Stomach smooth muscle (tissue), 2 donors: ENCODE results near the gene ARMC7.
"Not testable (repeated sequence)": the region's sequence is repeated elsewhere in the genome, so short reads cannot be mapped to it uniquely, and the experiment has no call there.

Source experiments
- H3K27ac ChIP-seq: one replicate; pipeline ENCODE4 v1.7.0; 2013; ENCODE audit warnings: mild to moderate bottlenecking, low read length, inconsistent platforms
- H3K27me3 ChIP-seq, 2 donors: one replicate each; pipeline ENCODE4 v1.7.0; 2013; ENCODE audit warnings: low read length in 2 of 2; ENCODE audit not compliant: insufficient read depth in 2 of 2, control insufficient read depth in 1 of 2
- H3K36me3 ChIP-seq, 2 donors: one replicate each; pipeline ENCODE4 v1.7.0; 2013; ENCODE audit warnings: low read length in 2 of 2; ENCODE audit not compliant: control insufficient read depth in 2 of 2, insufficient read depth in 2 of 2
- H3K4me1 ChIP-seq: one replicate; pipeline ENCODE4 v1.7.0; 2013; ENCODE audit warnings: low read length; ENCODE audit not compliant: control insufficient read depth, insufficient read depth
- H3K4me3 ChIP-seq, 2 donors: one replicate each; pipeline ENCODE4 v1.7.0; 2013; ENCODE audit warnings: low read length in 2 of 2
- H3K9ac ChIP-seq, 2 donors: one replicate each; pipeline ENCODE4 v1.7.0; 2013; ENCODE audit warnings: low read length in 2 of 2, mild to moderate bottlenecking in 1 of 2
- H3K9me3 ChIP-seq, 2 donors: one replicate each; pipeline ENCODE4 v1.7.0; 2013; ENCODE audit warnings: low read length in 2 of 2; ENCODE audit not compliant: control insufficient read depth in 2 of 2
- donor health status: healthy.
- donor health status: Pancreatic carcinoma.

ARMC7 gene

DNA sequence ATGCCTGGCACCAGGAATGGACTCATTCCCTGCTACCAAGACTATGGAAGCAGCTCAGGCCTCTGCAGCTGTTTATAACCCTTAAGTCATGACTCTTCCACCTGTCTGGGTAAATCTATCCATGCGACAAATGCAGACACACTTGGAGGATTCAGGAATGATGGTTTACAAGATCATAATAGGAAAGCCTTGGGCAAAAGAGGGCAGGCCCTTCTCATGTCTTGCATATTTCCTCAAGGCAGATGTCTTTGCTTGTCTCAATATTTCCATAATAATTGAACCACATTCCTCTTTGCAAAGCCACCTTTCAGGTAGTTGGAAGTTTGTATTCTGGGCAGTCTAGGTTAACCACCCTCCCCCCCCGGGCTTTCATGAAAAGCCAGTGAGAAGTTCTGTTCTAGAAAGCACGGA, 45.4 kb downstream of the ARMC7 start:
- Histone ChIP-seq H3K27ac (no peak overlapping the region), H3K9ac (no peak overlapping the region), H3K4me3 (peak overlapping the region in 1 of 2 donors; percentile 68), H3K4me1 (peaks cover 14% of the 10 kb centered on the region), H3K9me3 (no peaks in the 10 kb centered on the region), H3K36me3 (no peaks in the 10 kb centered on the region), H3K27me3 (no peaks in the 10 kb centered on the region)

- H3K27me3 ChIP-seq, H3K9ac ChIP-seq, H3K27ac ChIP-seq, H3K4me3 ChIP-seq, H3K36me3 ChIP-seq, H3K9me3 ChIP-seq: not testable (repeated sequence)
- H3K4me1 ChIP-seq = peaks cover 11% of the 10 kb centered on the region
These were observed 48.7 kb downstream of the ARMC7 start for GRCh38 chr17:75158480-75158879.

- Histone ChIP-seq H3K9me3 (no peaks in the 10 kb centered on the region), H3K27me3 (no peaks in the 10 kb centered on the region), H3K36me3 (peaks cover 0 to 2% of the 10 kb centered on the region in 2 donors), H3K4me3 (no peak overlapping the region), H3K27ac (no peak overlapping the region), H3K4me1 (peaks cover 5% of the 10 kb centered on the region), H3K9ac (no peak overlapping the region)
These were observed 49.6 kb downstream of the ARMC7 start for GRCh38 chr17:75159196-75160031.

GRCh38 chr17:75160211-75160610, 50.4 kb downstream of the ARMC7 start:
- H3K9me3 ChIP-seq = no peaks in the 10 kb centered on the region
- no peaks in the 10 kb centered on the region for H3K27me3 ChIP-seq
- peaks cover 0 to 2% of the 10 kb centered on the region in 2 donors for H3K36me3 ChIP-seq
- no peak overlapping the region for H3K9ac ChIP-seq
- H3K4me1 ChIP-seq = no peaks in the 10 kb centered on the region
- H3K27ac ChIP-seq = no peak overlapping the region
- no peak overlapping the region for H3K4me3 ChIP-seq

- no peak overlapping the region for H3K27ac ChIP-seq
- H3K4me3 ChIP-seq = no peak overlapping the region
- H3K9ac ChIP-seq = no peak overlapping the region
- no peaks in the 10 kb centered on the region for H3K9me3 ChIP-seq
- no peaks in the 10 kb centered on the region for H3K27me3 ChIP-seq
- peaks cover 0 to 11% of the 10 kb centered on the region in 2 donors for H3K36me3 ChIP-seq
- H3K4me1 ChIP-seq = no peaks in the 10 kb centered on the region
These were observed 53.3 kb downstream of the ARMC7 start for GRCh38 chr17:75163074-75163473.

DNA sequence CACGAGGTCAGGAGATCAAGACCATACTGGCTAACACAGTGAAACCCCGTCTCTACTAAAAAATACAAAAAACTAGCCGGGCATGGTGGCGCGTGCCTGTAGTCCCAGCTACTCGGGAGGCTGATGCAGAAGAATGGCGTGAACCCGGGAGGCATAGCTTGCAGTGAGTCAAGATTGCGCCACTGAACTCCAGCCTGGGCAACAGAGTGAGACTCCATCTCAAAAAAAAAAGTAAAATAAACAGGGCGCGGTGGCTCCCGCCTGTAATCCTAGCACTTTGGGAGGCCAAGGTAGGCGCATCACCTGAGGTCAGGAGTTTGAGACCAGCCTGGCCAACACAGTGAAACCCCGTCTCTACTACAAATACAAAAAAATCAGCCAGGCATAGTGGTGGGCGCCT, 54.8 kb downstream of the ARMC7 start:
- not testable (repeated sequence) for H3K9ac ChIP-seq, H3K27me3 ChIP-seq, H3K9me3 ChIP-seq, H3K4me1 ChIP-seq, H3K4me3 ChIP-seq, H3K27ac ChIP-seq
- H3K36me3 ChIP-seq = peaks cover 0 to 11% of the 10 kb centered on the region in 2 donors

GRCh38 chr17:75168998-75169397, 59.2 kb downstream of the ARMC7 start:
- H3K27ac ChIP-seq = no peak overlapping the region
- peaks cover 9% of the 10 kb centered on the region for H3K4me1 ChIP-seq
- H3K36me3 ChIP-seq = peaks cover 9 to 19% of the 10 kb centered on the region in 2 donors
- H3K4me3 ChIP-seq = no peak overlapping the region
- H3K27me3 ChIP-seq = no peaks in the 10 kb centered on the region
- no peak overlapping the region for H3K9ac ChIP-seq
- no peaks in the 10 kb centered on the region for H3K9me3 ChIP-seq

GRCh38 chr17:75173526-75173925, 63.8 kb downstream of the ARMC7 start:
- H3K4me1 ChIP-seq = peaks cover 9% of the 10 kb centered on the region
- no peaks in the 10 kb centered on the region for H3K9me3 ChIP-seq
- H3K36me3 ChIP-seq = peaks cover 18 to 24% of the 10 kb centered on the region in 2 donors
- no peak overlapping the region for H3K9ac ChIP-seq
- H3K27ac ChIP-seq = no peak overlapping the region
- no peaks in the 10 kb centered on the region for H3K27me3 ChIP-seq
- H3K4me3 ChIP-seq = no peak overlapping the region

GRCh38 chr17:75174996-75175395, 65.2 kb downstream of the ARMC7 start:
- H3K27ac ChIP-seq = no peak overlapping the region
- H3K36me3 ChIP-seq = peaks cover 21 to 25% of the 10 kb centered on the region in 2 donors
- no peak overlapping the region for H3K9ac ChIP-seq
- no peaks in the 10 kb centered on the region for H3K9me3 ChIP-seq
- peaks cover 15% of the 10 kb centered on the region for H3K4me1 ChIP-seq
- H3K4me3 ChIP-seq = no peak overlapping the region
- H3K27me3 ChIP-seq = no peaks in the 10 kb centered on the region

GRCh38 chr17:75176625-75177024, 66.9 kb downstream of the ARMC7 start:
- Histone ChIP-seq H3K27ac (no peak overlapping the region), H3K4me1 (peaks cover 22% of the 10 kb centered on the region), H3K36me3 (peaks cover 21 to 25% of the 10 kb centered on the region in 2 donors), H3K27me3 (no peaks in the 10 kb centered on the region), H3K9ac (no peak overlapping the region), H3K4me3 (no peak overlapping the region), H3K9me3 (no peaks in the 10 kb centered on the region)

DNA sequence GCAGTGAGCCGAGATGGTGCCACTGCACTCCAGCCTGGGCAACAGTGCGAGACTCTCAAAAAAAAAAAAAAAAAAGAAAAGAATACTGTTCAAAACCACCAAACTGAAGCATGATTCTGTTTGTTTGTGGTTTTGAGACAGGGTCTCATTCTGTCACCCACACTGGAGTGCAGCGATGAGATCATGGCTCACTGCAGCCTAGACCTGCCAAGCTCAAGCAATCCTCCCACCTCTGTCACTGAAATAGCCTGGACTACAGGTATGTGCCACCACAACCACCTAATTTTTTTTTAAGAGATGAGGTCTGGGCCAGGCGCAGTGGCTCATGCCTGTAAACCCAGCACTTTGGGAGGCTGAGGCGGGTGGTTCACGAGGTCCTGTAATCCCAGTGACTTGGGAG, 68.7 kb downstream of the ARMC7 start:
- Histone ChIP-seq H3K9me3 (no peaks in the 10 kb centered on the region), H3K4me3 (no peak overlapping the region), H3K27ac (no peak overlapping the region), H3K9ac (no peak overlapping the region), H3K4me1 (peaks cover 22% of the 10 kb centered on the region), H3K27me3 (no peaks in the 10 kb centered on the region), H3K36me3 (peaks cover 17 to 20% of the 10 kb centered on the region in 2 donors)
